T47D (cell line): ENCODE results near the gene C2CD2L.

ENCODE experiments used
- DNase-seq, 2 experiments: peaks; one replicate each; pipeline versions ENCODE4 v3.0.0 to v3.0.0-alpha.2; 2011 to 2012; ENCODE audit warnings: low read depth in 1 of 2, low spot score in 1 of 2
- JUND ChIP-seq: IDR thresholded peaks from 2 replicates; pipeline ENCODE4 v1.6.1; 2012; ENCODE audit warnings: low read depth
- in situ Hi-C: cut with HindIII; loops from 2 replicates; pipeline ENCODE4 v1.10.0; 2016; ENCODE audit warnings: low sequenced_read_pairs, low pct_unique_long_range_greater_than_20kb

The C2CD2L gene

GRCh38 chr11:119087747-119088241 lies 19.4 kb upstream of the C2CD2L start:
- in situ Hi-C loops, result no loop called here
- no peak for TF ChIP-seq JUND

GRCh38 chr11:119088406-119088805 lies 18.7 kb upstream of the C2CD2L start:
- no peak for DNase-seq
- no peak for TF ChIP-seq JUND
- in situ Hi-C loops, result no loop called here

More at GRCh38 chr11:119087747-119088241, 19.4 kb upstream of the C2CD2L start:
- DNase-seq, result no peak

- DNase-seq, result no peak
- in situ Hi-C loops, result no loop called here
- TF ChIP-seq JUND, result no peak
These were observed 17.8 kb upstream of the C2CD2L start for GRCh38 chr11:119089319-119089718.

DNA sequence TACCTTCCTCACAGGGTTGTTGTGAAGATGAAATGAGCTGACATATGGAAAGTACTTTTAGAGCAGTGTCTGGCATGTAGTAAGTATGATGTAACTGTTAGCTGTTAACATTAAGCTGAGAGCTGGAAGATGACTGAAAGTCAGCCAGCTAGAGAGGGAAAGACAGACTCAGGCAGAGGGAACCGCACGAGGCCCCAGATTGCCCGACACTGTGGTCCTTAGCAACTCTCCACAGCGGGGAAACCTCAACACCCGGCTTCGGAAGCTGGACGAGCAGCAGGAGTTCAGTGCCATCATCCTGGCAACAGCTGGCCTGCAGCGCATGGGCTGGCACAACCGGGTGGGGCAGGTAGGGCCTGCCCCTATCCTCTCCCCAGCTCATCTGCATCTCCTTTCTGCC lies 16.0 kb upstream of the C2CD2L start:
- TF ChIP-seq JUND, result no peak
- DNase-seq, result no peak
- in situ Hi-C loops, result no loop called here

- no peak for TF ChIP-seq JUND
- in situ Hi-C loops, result no loop called here
- DNase-seq, result peak in 1 of 2 experiments; percentile 46
These were observed 14.9 kb upstream of the C2CD2L start for GRCh38 chr11:119091966-119092879.

GRCh38 chr11:119092880-119093842 lies 14.0 kb upstream of the C2CD2L start:
- DNase-seq, result peak in 1 of 2 experiments; percentile 36
- in situ Hi-C loops, result no loop called here
- TF ChIP-seq JUND, result no peak

DNA sequence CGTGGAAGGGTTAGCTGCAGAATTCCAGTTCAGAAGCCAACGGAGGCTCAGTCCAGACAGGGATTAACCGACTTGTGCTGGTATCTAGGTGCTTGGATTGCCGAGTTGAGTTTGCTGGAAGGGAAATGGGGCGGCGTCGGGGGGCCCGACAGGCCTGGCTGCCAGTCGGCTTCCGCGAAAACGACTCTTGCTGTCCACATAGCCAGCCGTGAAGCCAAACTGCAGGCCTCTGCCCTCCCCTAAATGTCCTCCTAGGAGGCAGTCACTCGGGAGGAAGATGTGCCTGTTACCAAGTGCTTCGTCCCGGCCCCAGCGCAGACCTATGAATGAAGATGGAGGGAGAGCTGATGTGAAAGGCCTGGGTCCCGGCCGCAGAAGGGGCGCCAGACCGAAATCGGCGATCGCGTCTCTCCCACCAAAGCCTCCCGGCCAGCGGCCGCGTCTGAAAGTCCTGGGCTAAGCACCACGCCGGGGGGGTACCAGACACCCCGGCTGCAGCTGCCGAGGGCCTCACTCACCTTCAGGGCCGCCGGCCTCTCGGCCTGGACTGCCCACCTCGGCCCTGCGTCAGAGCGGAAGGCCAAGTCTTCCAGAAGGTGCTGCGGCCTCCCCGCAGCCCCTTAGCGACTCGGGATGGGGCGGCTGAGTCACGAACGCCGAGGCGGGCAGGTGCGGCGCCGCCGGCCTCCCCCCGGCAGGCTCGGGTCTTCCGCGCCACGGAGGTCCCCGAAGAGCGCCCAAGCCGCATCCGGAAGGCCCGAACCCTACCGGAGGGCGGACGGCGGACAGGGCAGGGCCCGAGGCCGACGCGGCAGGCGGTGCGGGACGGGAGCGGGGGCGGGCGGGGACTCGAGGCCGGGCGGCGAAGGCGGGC lies 13.0 kb upstream of the C2CD2L start:
- peak in 1 of 2 experiments; percentile 57 for DNase-seq
- no peak for TF ChIP-seq JUND
- in situ Hi-C loops, result no loop called here

- DNase-seq, result peak; percentile 67 to 88
- no peak for TF ChIP-seq JUND
- in situ Hi-C loops, result no loop called here
These were observed 12.4 kb upstream of the C2CD2L start for GRCh38 chr11:119094816-119095065.

DNA sequence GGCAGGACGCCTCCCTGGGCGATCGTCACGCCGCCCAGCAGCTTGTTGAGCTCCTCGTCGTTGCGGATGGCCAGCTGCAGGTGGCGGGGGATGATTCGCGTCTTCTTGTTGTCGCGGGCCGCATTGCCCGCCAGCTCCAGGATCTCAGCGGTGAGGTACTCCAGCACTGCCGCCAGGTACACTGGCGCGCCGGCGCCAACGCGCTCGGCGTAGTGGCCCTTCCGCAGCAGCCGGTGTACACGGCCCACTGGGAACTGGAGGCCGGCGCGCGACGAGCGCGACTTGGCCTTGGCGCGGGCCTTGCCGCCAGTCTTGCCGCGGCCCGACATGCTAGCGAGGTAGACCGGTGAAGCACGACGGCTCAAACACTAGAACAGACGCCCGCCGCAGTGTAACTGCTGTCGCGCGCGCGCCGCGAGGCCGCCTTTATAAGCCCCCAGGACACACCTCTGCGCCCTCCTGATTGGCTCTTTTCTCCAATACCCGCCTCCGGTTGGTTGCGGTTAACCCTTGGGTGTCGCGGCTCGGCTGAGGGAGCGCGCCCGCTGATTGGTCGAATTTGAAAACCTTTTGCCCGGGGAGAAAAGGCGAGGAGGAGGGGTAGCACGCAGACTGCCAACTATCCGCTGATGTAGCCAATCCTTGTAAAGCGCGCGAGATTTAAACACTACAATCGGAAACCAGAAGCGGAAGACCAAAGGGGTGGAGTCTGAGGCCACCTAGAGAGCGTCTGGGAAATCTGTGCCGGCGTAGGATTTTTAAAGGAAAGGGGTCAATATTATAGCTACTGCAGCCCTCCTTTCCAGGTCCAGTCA lies 11.9 kb upstream of the C2CD2L start:
- DNase-seq, result peak; percentile 98 to 100
- TF ChIP-seq JUND, result no peak
- in situ Hi-C loops, result no loop called here

DNA sequence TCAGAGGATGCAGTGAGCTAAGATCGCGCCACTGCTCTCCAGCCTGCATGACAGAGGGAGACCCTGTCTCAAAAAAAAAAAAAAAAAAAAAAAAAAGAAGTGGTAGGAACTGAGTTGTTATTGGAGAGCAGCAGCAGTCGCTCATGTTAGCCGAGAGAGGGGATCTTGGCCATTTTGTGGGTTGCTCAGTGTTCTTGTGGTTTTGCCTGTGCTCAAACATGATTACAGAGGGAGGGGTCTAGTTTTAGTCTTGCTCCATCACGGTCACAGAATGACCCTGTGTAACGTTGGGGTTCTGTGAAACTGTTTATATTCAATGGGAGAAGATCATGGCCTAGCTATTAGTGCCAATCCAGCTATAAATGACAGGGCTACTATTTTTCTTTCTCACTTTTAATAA lies 7.4 kb upstream of the C2CD2L start:
- TF ChIP-seq JUND, result no peak
- no peak for DNase-seq
- in situ Hi-C loops, result no loop called here

DNA sequence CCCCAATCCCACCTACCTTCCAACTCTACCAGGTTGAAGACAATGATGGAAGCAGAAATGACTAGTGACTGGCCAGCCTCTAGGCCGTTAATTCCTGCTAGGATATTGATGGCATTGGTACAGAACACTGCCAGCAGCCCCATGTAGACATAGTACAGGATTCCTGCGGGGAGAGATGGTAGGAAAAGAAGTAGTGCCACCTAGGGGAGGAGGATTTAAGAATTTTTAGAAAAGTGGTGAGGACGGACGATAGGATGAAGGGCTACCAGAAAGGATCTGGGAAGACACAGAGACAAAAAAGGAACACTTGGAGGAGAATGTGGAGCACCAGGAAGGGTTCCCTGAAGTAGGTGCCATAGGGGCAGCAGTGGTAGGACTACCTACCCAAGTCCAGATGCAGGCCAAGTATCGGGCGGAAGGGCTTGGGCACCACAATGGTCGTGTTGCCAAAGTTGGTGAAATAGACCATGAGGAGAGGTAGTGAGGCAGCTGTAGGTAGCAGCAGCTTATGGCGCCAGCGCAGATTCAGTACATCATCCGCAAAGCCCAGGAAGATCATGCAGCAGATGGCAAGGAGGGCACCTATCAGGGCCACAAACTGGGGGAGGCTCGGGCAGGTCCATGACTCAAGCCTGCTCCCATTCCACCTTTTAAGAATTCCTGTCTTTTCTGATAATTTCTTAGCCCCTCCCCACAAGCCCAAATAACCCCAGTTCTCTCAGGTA lies 6.7 kb upstream of the C2CD2L start:
- TF ChIP-seq JUND, result no peak
- in situ Hi-C loops, result no loop called here
- peak in 1 of 2 experiments; percentile 82 for DNase-seq
